ENCODE data around the gene PPIB. TPM values are rescaled to one million over a fixed set of nuclear protein-coding genes. Genes with fewer than 3 reads are reported as not detected.

Gene PPIB
- total RNA-seq, 2 donors from 2014 or later = 367 to 656 TPM

DNA sequence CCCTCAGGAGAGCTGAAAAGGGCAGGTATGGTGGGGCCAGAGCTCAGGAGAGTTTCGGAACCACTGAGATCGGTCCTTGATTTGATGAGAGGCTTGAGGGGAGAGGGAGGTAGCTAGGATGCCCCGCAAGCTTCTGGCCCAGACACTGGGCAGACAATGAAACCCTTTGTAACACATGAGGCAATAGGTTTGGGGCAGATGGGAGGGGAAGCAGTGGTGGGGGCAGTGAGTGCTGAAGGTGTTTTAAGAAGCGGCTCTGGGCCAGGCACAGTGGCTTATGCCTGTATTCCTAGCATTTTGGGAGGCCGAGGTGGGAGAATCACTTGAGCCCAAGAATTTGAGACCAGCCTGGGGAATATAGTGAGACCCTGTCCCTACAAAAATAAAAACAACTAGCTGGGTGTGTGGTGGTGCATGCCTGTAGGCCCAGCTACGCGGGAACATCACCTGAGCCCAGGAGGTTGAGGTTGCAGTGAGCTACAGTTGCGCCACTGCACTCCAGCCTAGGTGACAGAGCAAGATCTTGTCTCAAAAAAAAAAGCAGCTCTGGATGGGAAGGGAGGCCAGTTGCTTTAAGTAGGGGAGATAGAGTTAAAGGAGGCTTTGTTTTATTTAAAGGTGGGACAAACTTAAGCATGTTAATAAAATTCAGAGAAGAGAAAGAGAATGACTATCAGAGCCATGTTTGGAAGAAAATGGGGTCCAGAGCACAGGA is 20.9 kb downstream of the PPIB start:
- DNase-seq = no peak
- Histone ChIP-seq H3K4me1 (no peaks in the 10 kb centered on the region), H3K27ac (no peak overlapping the region), H3K9me3 (no peaks in the 10 kb centered on the region), H3K4me3 (no peak overlapping the region), H3K9ac (ENCODE audit: low read depth in 2 of 2, low read length in 2 of 2) (no peak overlapping the region), H3K36me3 (peaks cover 18% of the 10 kb centered on the region), H3K27me3 (no peaks in the 10 kb centered on the region)
- intact Hi-C loops (cut with DNase I) = no loop called here
- no peak for TF ChIP-seq CTCF (IDR thresholded peaks at IDR 0.05)

- intact Hi-C loops (cut with DNase I) = no loop called here
- DNase-seq = no peak
- Histone ChIP-seq H3K36me3 (peaks cover 39% of the 10 kb centered on the region), H3K4me1 (no peaks in the 10 kb centered on the region), H3K9me3 (no peaks in the 10 kb centered on the region), H3K4me3 (no peak overlapping the region), H3K9ac (ENCODE audit: low read depth in 2 of 2, low read length in 2 of 2) (no peak overlapping the region), H3K27me3 (no peaks in the 10 kb centered on the region), H3K27ac (no peak overlapping the region)
- no peak for TF ChIP-seq CTCF (IDR thresholded peaks at IDR 0.05)
Measured at GRCh38 chr15:64138331-64138941, 24.4 kb downstream of the PPIB start.

GRCh38 chr15:64137226-64137833 is 25.5 kb downstream of the PPIB start:
- no peaks in the 10 kb centered on the region for H3K27me3 ChIP-seq
- H3K36me3 ChIP-seq = peaks cover 34% of the 10 kb centered on the region
- intact Hi-C loops (cut with DNase I) = no loop called here
- no peaks in the 10 kb centered on the region for H3K9me3 ChIP-seq
- H3K4me3 ChIP-seq = no peak overlapping the region
- no peak overlapping the region for H3K27ac ChIP-seq
- no peak for TF ChIP-seq CTCF (IDR thresholded peaks at IDR 0.05)
- no peak overlapping the region for H3K9ac ChIP-seq (ENCODE audit: low read depth in 2 of 2, low read length in 2 of 2)
- no peaks in the 10 kb centered on the region for H3K4me1 ChIP-seq
- no peak for DNase-seq

- H3K27me3 ChIP-seq = no peaks in the 10 kb centered on the region
- no peaks in the 10 kb centered on the region for H3K9me3 ChIP-seq
- H3K4me3 ChIP-seq = no peak overlapping the region
- no peak overlapping the region for H3K27ac ChIP-seq
- no peak overlapping the region for H3K9ac ChIP-seq (ENCODE audit: low read depth in 2 of 2, low read length in 2 of 2)
- TF ChIP-seq CTCF (IDR thresholded peaks at IDR 0.05) = no peak
- DNase-seq = no peak
- peaks cover 42% of the 10 kb centered on the region for H3K36me3 ChIP-seq
- no peaks in the 10 kb centered on the region for H3K4me1 ChIP-seq
- intact Hi-C loops (cut with DNase I) = no loop called here
Measured at GRCh38 chr15:64136347-64136746, 26.5 kb downstream of the PPIB start.

GRCh38 chr15:64134345-64134829 is 28.4 kb downstream of the PPIB start:
- Histone ChIP-seq H3K27ac (no peak overlapping the region), H3K4me1 (no peaks in the 10 kb centered on the region), H3K36me3 (peaks cover 54% of the 10 kb centered on the region), H3K27me3 (no peaks in the 10 kb centered on the region), H3K9me3 (no peaks in the 10 kb centered on the region), H3K9ac (ENCODE audit: low read depth in 2 of 2, low read length in 2 of 2) (no peak overlapping the region), H3K4me3 (no peak overlapping the region)
- DNase-seq = no peak
- TF ChIP-seq CTCF (IDR thresholded peaks at IDR 0.05) = no peak
- intact Hi-C loops (cut with DNase I) = no loop called here

Measured in colonic mucosa (tissue), 4 donors.